IMR-90 (cell line): Measurements from ENCODE around the gene CPAMD8. TPM values are rescaled to one million over a fixed set of nuclear protein-coding genes. Genes with fewer than 3 reads are reported as not detected.
A peak's percentile ranks its signal among the peaks of the same experiment; 100 is the strongest.

Experiments used
- ATAC-seq: fragments of 200-7000 bp; cut with Tn5 transposase; 2 replicates; pipeline ENCODE4 v1.9.1; 2020; ENCODE audit warnings: low read depth, mild to moderate bottlenecking, moderate library complexity
- BruUV-seq: library from RNA; stranded (reverse); fragments of 400-500 nt; replicated peaks from 2 replicates; lab custom pipeline; 2021; lab: Mats Ljungman, UMichigan
- CTCF ChIA-PET: fragments of 300-600 bp; formaldehyde crosslinking; extraction: SDS; loops from one replicate; lab custom pipeline; 2021; ENCODE audit warnings: antibody characterized with exemption; lab: Yijun Ruan, JAX
- POLR2A ChIA-PET: fragments of 300-600 bp; sonication (Branson Sonifier 250); formaldehyde crosslinking; loops from one replicate; lab custom pipeline; 2022; ENCODE audit warnings: antibody characterized with exemption; ENCODE audit not compliant: unreplicated experiment; lab: Charles Lee
- DNase-seq: peaks from one replicate; pipeline ENCODE4 v3.0.0; 2013
- H2AFZ ChIP-seq: replicated peaks from 2 replicates; pipeline ENCODE3; 2013; ENCODE audit warnings: low read length, mild to moderate bottlenecking; ENCODE audit not compliant: poor library complexity
- H2AK5ac ChIP-seq: 2 replicates; pipeline ENCODE4 v1.6.1; 2013; ENCODE audit warnings: low read depth, low read length, inconsistent platforms
- H2AK9ac ChIP-seq: replicated peaks from 2 replicates; pipeline ENCODE3; 2013; ENCODE audit warnings: mild to moderate bottlenecking, low read depth, low read length, moderate library complexity; ENCODE audit not compliant: poor library complexity
- H2BK120ac ChIP-seq: 2 replicates; pipeline ENCODE4 v1.6.1; 2013; ENCODE audit warnings: low read depth, low read length, inconsistent platforms
- H2BK15ac ChIP-seq: 3 replicates; pipeline ENCODE4 v1.6.1; 2013; ENCODE audit warnings: low read depth, low read length, inconsistent platforms
- H2BK20ac ChIP-seq: 2 replicates; pipeline ENCODE4 v1.6.1; 2013; ENCODE audit warnings: low read depth, mild to moderate bottlenecking, inconsistent platforms, low read length, moderate library complexity
- H2BK5ac ChIP-seq: 2 replicates; pipeline ENCODE4 v1.6.1; 2013; ENCODE audit warnings: mild to moderate bottlenecking, low read depth, low read length, inconsistent platforms; ENCODE audit not compliant: poor library complexity, severe bottlenecking
- H3K14ac ChIP-seq: replicated peaks from 2 replicates; pipeline ENCODE4 v1.6.1; 2013; ENCODE audit warnings: low read depth, low read length, inconsistent platforms
- H3K18ac ChIP-seq: 2 replicates; pipeline ENCODE4 v1.6.1; 2013; ENCODE audit warnings: low read depth, low read length, control low read depth
- H3K23ac ChIP-seq: 2 replicates; pipeline ENCODE4 v1.6.1; 2013; ENCODE audit warnings: low read depth, low read length, inconsistent platforms
- H3K27ac ChIP-seq: 2 replicates; pipeline ENCODE4 v1.5.1; 2013; ENCODE audit warnings: mild to moderate bottlenecking, control low read depth, low read length; ENCODE audit not compliant: insufficient read depth
- H3K27me3 ChIP-seq: 2 replicates; pipeline ENCODE4 v1.6.1; 2013; ENCODE audit warnings: low read length; ENCODE audit not compliant: control insufficient read depth, insufficient read depth
- H3K36me3 ChIP-seq: 2 replicates; pipeline ENCODE4 v1.6.1; 2013; ENCODE audit warnings: low read length, mixed read lengths; ENCODE audit not compliant: control insufficient read depth, insufficient read depth
- H3K4ac ChIP-seq: 2 replicates; pipeline ENCODE4 v1.6.1; 2013; ENCODE audit warnings: low read depth, low read length, inconsistent platforms
- H3K4me1 ChIP-seq: 2 replicates; pipeline ENCODE4 v1.6.1; 2013; ENCODE audit warnings: low read length, mixed read lengths; ENCODE audit not compliant: control insufficient read depth, insufficient read depth
- H3K4me2 ChIP-seq: 2 replicates; pipeline ENCODE4 v1.6.1; 2013; ENCODE audit warnings: low read depth, mild to moderate bottlenecking, control low read depth, low read length, moderate library complexity
- H3K4me3 ChIP-seq: 2 replicates; pipeline ENCODE4 v1.5.1; 2013; ENCODE audit warnings: low read depth, mild to moderate bottlenecking, control low read depth, low read length, moderate library complexity; ENCODE audit not compliant: insufficient read depth
- H3K56ac ChIP-seq: 2 replicates; pipeline ENCODE4 v1.6.1; 2013; ENCODE audit warnings: low read length, inconsistent platforms; ENCODE audit not compliant: insufficient read depth; ENCODE audit errors: extremely low read depth
- H3K79me1 ChIP-seq, 2 experiments: 2 replicates each; pipeline ENCODE4 v1.6.1; 2013; ENCODE audit warnings: low read length in 2 of 2, inconsistent platforms in 1 of 2, low read depth in 1 of 2
- H3K9ac ChIP-seq: 2 replicates; pipeline ENCODE4 v1.6.1; 2013; ENCODE audit warnings: low read depth, low read length, control low read depth
- H3K9me1 ChIP-seq: 2 replicates; pipeline ENCODE4 v1.6.1; 2013; ENCODE audit warnings: low read length, inconsistent platforms; ENCODE audit not compliant: insufficient read depth
- H3K9me3 ChIP-seq: 2 replicates; pipeline ENCODE4 v1.6.1; 2013; ENCODE audit warnings: low read length; ENCODE audit not compliant: control insufficient read depth, insufficient read depth
- H4K20me1 ChIP-seq: 2 replicates; pipeline ENCODE4 v1.6.1; 2013; ENCODE audit warnings: low read length, inconsistent platforms; ENCODE audit not compliant: insufficient read depth
- H4K5ac ChIP-seq: 2 replicates; pipeline ENCODE4 v1.6.1; 2013; ENCODE audit warnings: mild to moderate bottlenecking, low read depth, low read length, control low read depth
- H4K8ac ChIP-seq, 2 experiments: 2 replicates each; pipeline ENCODE4 v1.6.1; 2013; ENCODE audit warnings: low read depth in 2 of 2, low read length in 2 of 2, control low read depth in 1 of 2, inconsistent platforms in 1 of 2
- H4K91ac ChIP-seq: 2 replicates; pipeline ENCODE4 v1.6.1; 2013; ENCODE audit warnings: low read depth, low read length, inconsistent platforms; ENCODE audit not compliant: insufficient read depth
- CHD1 ChIP-seq: IDR thresholded peaks from 2 replicates; pipeline ENCODE4 v1.6.1; 2012; ENCODE audit warnings: low read depth, low read length, improper control_type of control experiment
- MAFK ChIP-seq: IDR thresholded peaks from 2 replicates; pipeline ENCODE4 v1.6.1; 2012; ENCODE audit warnings: low read depth, low read length, improper control_type of control experiment
- MAZ ChIP-seq: IDR thresholded peaks from 2 replicates; pipeline ENCODE4 v1.6.1; 2012; ENCODE audit warnings: low read depth, mild to moderate bottlenecking, low read length, improper control_type of control experiment, moderate library complexity, borderline replicate concordance
- MXI1 ChIP-seq: IDR thresholded peaks from 2 replicates; pipeline ENCODE4 v1.6.1; 2012; ENCODE audit warnings: low read depth, mild to moderate bottlenecking, low read length, moderate library complexity, borderline replicate concordance
- POLR2A ChIP-seq: IDR thresholded peaks from 2 replicates; pipeline ENCODE4 v1.6.1; 2012; ENCODE audit warnings: mild to moderate bottlenecking, low read depth, low read length
- RAD21 ChIP-seq: IDR thresholded peaks from 2 replicates; pipeline ENCODE4 v1.6.1; 2012; ENCODE audit warnings: low read length, improper control_type of control experiment
- RCOR1 ChIP-seq: IDR thresholded peaks from 2 replicates; pipeline ENCODE4 v1.6.1; 2012; ENCODE audit warnings: mild to moderate bottlenecking, low read length, improper control_type of control experiment; ENCODE audit not compliant: insufficient replicate concordance
- SMC3 ChIP-seq: fragments of 150-350 bp; IDR thresholded peaks from 2 replicates; pipeline ENCODE4 v1.6.1; 2016; ENCODE audit warnings: low read depth, mild to moderate bottlenecking, antibody characterized with exemption, low read length, moderate library complexity
- WGBS, 2 experiments: methylation state at CpG; one replicate each; pipeline versions ENCODE4 v1.1.5 to v1.1.7; 2013; ENCODE audit warnings: missing lambda C conversion rate in 2 of 2; ENCODE audit not compliant: insufficient read length in 1 of 2; ENCODE audit errors: extremely low coverage in 2 of 2; 5-methylcytosine and 5-hydroxymethylcytosine counted together
- dilution Hi-C: fragments of 300-500 bp; cut with HindIII; formaldehyde crosslinking; loops from one replicate; pipeline ENCODE4 v1.14.3; 2018; ENCODE audit warnings: low sequenced_read_pairs; ENCODE audit not compliant: unreplicated experiment
- in situ Hi-C: fragments of 300-500 bp; cut with MboI; formaldehyde crosslinking; loops from 3 replicates; pipeline ENCODE4 v1.14.3; 2019; ENCODE audit warnings: low sequenced_read_pairs, inconsistent platforms, mixed read lengths
- intact Hi-C: fragments of 100-400 bp; cut with micrococcal nuclease; formaldehyde crosslinking; loops from 2 replicates; pipeline ENCODE4 v1.10.0; 2022
- polyA plus RNA-seq, 3 experiments: library from polyadenylated mRNA; depleted of rRNA; stranded (reverse); fragments of >200 nt; gene quantifications; 2 replicates each; pipeline ENCODE4 v1.2.3, GENCODE V29; 2012; ENCODE audit warnings: low replicate concordance in 1 of 3
- total RNA-seq: library from RNA; depleted of rRNA; stranded (reverse); fragments of >200 nt; gene quantifications from 2 replicates; pipeline ENCODE4 v1.2.3, GENCODE V29; 2012
- TF ChIP-seq, protein P1 (sequence below): conservative IDR thresholded peaks from 2 replicates; pipeline ENCODE4 v1.5.1; 2012; ENCODE audit warnings: mild to moderate bottlenecking, low read depth, low read length, improper control_type of control experiment
- TF ChIP-seq, protein P2 (sequence below): fragments of 150-350 bp; IDR thresholded peaks from 2 replicates; pipeline ENCODE4 v1.6.1; 2016; ENCODE audit warnings: low read depth, mild to moderate bottlenecking, low read length, moderate library complexity, borderline replicate concordance

Gene CPAMD8
- total and polyA plus RNA-seq, 2 of the 4 experiments (the other 2 are of a cell fraction): 0.36 to 0.79 TPM

DNA sequence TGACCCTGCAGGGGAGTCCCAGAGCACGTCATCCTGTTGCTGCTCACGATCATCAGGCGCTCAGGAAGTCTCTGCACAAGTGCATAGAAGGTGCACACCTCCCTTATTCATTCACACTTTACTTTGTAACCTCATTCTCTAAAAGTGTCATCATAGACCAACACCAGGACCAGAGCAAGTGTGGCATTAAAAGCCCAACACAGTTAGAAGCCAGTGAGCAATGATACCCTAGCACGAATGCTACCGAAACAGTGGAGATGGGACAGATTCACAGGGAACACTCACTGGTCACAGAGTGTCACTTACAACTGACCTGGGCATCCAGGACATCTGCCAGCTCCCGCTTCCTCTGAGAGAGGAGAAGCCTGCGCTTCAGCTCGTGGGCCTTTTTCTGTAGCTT, 31.6 kb upstream of the CPAMD8 start:
- ChIA-PET POLR2A (no interaction called here), CTCF (no interaction called here)
- Histone ChIP-seq H3K9ac (no peak overlapping the region), H3K4me2 (no peak overlapping the region), H3K4me3 (no peak overlapping the region), H3K4ac (no peak overlapping the region), H4K5ac (no peak overlapping the region), H3K4me1 (no peaks in the 10 kb centered on the region), H3K9me3 (peaks cover 17% of the 10 kb centered on the region), H4K91ac (no peak overlapping the region), H3K14ac (no peak overlapping the region), H2BK5ac (no peak overlapping the region), H3K36me3 (peaks cover 28% of the 10 kb centered on the region), H2BK20ac (no peak overlapping the region), H2AFZ (no peak overlapping the region), H4K8ac (no peak overlapping the region), H3K27me3 (no peaks in the 10 kb centered on the region), H3K9me1 (0 out of 2 replicates have a peak, but pooled peaks cover 5% of the 10 kb centered on the region), H3K27ac (no peak overlapping the region), H2AK9ac (peak overlapping the region; percentile 55), H2BK120ac (no peak overlapping the region), H3K23ac (no peak overlapping the region), H4K20me1 (no peaks in the 10 kb centered on the region), H2BK15ac (no peak overlapping the region), H3K79me1 (peaks cover 14 to 37% of the 10 kb centered on the region in 2 experiments; a peak in 3 of 4 replicates), H3K18ac (no peak overlapping the region), H2AK5ac (no peak overlapping the region), H3K56ac (no peak overlapping the region)
- in situ Hi-C loops: no loop called here
- peak; percentile 46 for DNase-seq
- 92% methylated on average over 2 of the region's 8 CpGs; no CpG with 5 or more reads in 1 of the 2 experiments for WGBS, 2 experiments
- ATAC-seq: no peak
- dilution Hi-C loops: no loop called here
- no TSS peak for BruUV-seq
- no peak for TF ChIP-seq RCOR1
- no peak for TF ChIP-seq MAFK
- no peak for TF ChIP-seq POLR2A
- no peak for TF ChIP-seq RAD21
- TF ChIP-seq MAZ: no peak
- no peak for TF ChIP-seq MXI1
- TF ChIP-seq, protein P1, sequence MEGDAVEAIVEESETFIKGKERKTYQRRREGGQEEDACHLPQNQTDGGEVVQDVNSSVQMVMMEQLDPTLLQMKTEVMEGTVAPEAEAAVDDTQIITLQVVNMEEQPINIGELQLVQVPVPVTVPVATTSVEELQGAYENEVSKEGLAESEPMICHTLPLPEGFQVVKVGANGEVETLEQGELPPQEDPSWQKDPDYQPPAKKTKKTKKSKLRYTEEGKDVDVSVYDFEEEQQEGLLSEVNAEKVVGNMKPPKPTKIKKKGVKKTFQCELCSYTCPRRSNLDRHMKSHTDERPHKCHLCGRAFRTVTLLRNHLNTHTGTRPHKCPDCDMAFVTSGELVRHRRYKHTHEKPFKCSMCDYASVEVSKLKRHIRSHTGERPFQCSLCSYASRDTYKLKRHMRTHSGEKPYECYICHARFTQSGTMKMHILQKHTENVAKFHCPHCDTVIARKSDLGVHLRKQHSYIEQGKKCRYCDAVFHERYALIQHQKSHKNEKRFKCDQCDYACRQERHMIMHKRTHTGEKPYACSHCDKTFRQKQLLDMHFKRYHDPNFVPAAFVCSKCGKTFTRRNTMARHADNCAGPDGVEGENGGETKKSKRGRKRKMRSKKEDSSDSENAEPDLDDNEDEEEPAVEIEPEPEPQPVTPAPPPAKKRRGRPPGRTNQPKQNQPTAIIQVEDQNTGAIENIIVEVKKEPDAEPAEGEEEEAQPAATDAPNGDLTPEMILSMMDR: no peak
- TF ChIP-seq SMC3: no peak
- no peak for TF ChIP-seq CHD1
- TF ChIP-seq, protein P2, sequence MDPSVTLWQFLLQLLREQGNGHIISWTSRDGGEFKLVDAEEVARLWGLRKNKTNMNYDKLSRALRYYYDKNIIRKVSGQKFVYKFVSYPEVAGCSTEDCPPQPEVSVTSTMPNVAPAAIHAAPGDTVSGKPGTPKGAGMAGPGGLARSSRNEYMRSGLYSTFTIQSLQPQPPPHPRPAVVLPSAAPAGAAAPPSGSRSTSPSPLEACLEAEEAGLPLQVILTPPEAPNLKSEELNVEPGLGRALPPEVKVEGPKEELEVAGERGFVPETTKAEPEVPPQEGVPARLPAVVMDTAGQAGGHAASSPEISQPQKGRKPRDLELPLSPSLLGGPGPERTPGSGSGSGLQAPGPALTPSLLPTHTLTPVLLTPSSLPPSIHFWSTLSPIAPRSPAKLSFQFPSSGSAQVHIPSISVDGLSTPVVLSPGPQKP: no peak
- intact Hi-C loops: no loop called here
